Neutrophil (primary cell): ENCODE results near the gene DVL3.

Source experiments
- H3K27ac ChIP-seq: fragments of 200-600 bp; sonication (generic); 2 replicates; pipeline ENCODE4 v1.5.1; 2016; ENCODE audit warnings: mild to moderate bottlenecking, moderate library complexity
- H3K27me3 ChIP-seq: fragments of 200-600 bp; sonication (generic); 2 replicates; pipeline ENCODE4 v1.6.0; 2016; ENCODE audit warnings: mild to moderate bottlenecking
- H3K36me3 ChIP-seq: fragments of 200-600 bp; sonication (generic); 2 replicates; pipeline ENCODE4 v1.5.1; 2017
- H3K4me1 ChIP-seq, 2 experiments: fragments of 200-600 bp in 1 of 2; sonication (generic) in 1 of 2; 1 replicate in 1 of 2; 2 replicates in 1 of 2; pipeline versions ENCODE4 v1.5.1 to v1.6.1; 2013 to 2016; ENCODE audit warnings: low read depth in 1 of 2, low read length in 1 of 2, mild to moderate bottlenecking in 1 of 2, moderate library complexity in 1 of 2; ENCODE audit not compliant: control insufficient read depth in 1 of 2, insufficient read depth in 1 of 2
- H3K4me3 ChIP-seq, 2 experiments: fragments of 200-600 bp in 1 of 2; sonication (generic) in 1 of 2; 1 replicate in 1 of 2; 2 replicates in 1 of 2; pipeline ENCODE4 v1.5.1; 2013 to 2016; ENCODE audit warnings: low read depth in 1 of 2, low read length in 1 of 2, mild to moderate bottlenecking in 1 of 2, moderate library complexity in 1 of 2
- H3K9me3 ChIP-seq: fragments of 200-600 bp; sonication (generic); 2 replicates; pipeline ENCODE4 v1.5.1; 2016
- TF ChIP-seq, protein P1 (sequence below): fragments of 200-600 bp; sonication (generic); IDR thresholded peaks from 2 replicates; pipeline ENCODE4 v1.5.1; 2016; ENCODE audit warnings: antibody characterized with exemption

The DVL3 gene

DNA sequence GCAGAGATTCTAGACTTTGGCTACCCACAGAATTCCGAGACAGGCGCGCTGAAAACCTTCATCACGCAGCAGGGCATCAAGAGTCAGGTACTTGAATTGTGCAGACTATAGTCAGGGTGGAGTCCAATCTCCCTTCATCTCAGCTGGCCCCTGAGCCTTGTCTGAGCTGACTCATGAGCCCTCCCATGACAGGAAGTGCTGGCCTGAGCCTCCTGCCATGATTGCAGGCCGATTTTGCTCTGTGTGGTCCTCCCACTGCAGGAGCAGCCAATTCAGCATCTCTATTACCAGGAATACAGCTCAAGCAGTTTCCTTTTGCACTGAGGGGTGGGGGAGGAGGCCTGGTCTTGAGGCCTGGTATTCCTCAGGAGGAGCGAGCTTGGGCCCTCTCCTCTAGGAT, 25.0 kb downstream of the DVL3 start:
- Histone ChIP-seq H3K4me1 (peaks cover 20 to 22% of the 10 kb centered on the region in 2 experiments), H3K9me3 (no peaks in the 10 kb centered on the region), H3K27me3 (no peaks in the 10 kb centered on the region), H3K36me3 (peaks cover 83% of the 10 kb centered on the region), H3K27ac (no peak overlapping the region), H3K4me3 (no peak overlapping the region)
- TF ChIP-seq, protein P1, sequence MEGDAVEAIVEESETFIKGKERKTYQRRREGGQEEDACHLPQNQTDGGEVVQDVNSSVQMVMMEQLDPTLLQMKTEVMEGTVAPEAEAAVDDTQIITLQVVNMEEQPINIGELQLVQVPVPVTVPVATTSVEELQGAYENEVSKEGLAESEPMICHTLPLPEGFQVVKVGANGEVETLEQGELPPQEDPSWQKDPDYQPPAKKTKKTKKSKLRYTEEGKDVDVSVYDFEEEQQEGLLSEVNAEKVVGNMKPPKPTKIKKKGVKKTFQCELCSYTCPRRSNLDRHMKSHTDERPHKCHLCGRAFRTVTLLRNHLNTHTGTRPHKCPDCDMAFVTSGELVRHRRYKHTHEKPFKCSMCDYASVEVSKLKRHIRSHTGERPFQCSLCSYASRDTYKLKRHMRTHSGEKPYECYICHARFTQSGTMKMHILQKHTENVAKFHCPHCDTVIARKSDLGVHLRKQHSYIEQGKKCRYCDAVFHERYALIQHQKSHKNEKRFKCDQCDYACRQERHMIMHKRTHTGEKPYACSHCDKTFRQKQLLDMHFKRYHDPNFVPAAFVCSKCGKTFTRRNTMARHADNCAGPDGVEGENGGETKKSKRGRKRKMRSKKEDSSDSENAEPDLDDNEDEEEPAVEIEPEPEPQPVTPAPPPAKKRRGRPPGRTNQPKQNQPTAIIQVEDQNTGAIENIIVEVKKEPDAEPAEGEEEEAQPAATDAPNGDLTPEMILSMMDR: no peak

DNA sequence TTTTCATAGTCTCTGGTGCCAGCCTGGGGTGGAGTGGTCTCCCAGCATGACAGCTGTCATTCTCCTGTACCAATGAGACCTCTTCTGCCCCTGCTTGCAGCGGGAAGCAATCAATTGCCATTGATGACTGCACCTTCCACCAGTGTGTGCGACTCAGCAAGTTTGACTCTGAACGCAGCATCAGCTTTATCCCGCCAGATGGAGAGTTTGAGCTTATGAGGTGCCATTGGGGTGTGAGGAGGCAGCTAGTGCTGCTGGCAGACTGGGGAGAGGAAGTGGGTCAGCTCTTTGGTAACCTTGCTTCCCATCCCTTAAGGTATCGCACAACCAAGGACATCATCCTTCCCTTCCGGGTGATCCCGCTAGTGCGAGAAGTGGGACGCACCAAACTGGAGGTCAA, 26.4 kb downstream of the DVL3 start:
- Histone ChIP-seq H3K4me1 (peaks cover 17 to 19% of the 10 kb centered on the region in 2 experiments), H3K4me3 (no peak overlapping the region), H3K9me3 (no peaks in the 10 kb centered on the region), H3K27ac (no peak overlapping the region), H3K27me3 (no peaks in the 10 kb centered on the region), H3K36me3 (peaks cover 80% of the 10 kb centered on the region)
- TF ChIP-seq, protein P1: no peak

DNA sequence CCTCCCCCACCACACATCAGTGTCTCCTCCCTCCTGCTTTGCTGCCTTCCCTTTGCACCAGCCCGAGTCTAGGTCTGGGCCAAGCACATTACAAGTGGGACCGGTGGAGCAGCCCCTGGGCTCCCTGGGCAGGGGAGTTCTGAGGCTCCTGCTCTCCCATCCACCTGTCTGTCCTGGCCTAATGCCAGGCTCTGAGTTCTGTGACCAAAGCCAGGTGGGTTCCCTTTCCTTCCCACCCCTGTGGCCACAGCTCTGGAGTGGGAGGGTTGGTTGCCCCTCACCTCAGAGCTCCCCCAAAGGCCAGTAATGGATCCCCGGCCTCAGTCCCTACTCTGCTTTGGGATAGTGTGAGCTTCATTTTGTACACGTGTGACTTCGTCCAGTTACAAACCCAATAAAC, 28.5 kb downstream of the DVL3 start:
- peaks cover 24% of the 10 kb centered on the region in 2 experiments for H3K4me1 ChIP-seq
- no peak overlapping the region for H3K27ac ChIP-seq
- TF ChIP-seq, protein P1: no peak
- no peaks in the 10 kb centered on the region for H3K9me3 ChIP-seq
- H3K36me3 ChIP-seq: peaks cover 75% of the 10 kb centered on the region
- no peak overlapping the region for H3K4me3 ChIP-seq
- no peaks in the 10 kb centered on the region for H3K27me3 ChIP-seq

DNA sequence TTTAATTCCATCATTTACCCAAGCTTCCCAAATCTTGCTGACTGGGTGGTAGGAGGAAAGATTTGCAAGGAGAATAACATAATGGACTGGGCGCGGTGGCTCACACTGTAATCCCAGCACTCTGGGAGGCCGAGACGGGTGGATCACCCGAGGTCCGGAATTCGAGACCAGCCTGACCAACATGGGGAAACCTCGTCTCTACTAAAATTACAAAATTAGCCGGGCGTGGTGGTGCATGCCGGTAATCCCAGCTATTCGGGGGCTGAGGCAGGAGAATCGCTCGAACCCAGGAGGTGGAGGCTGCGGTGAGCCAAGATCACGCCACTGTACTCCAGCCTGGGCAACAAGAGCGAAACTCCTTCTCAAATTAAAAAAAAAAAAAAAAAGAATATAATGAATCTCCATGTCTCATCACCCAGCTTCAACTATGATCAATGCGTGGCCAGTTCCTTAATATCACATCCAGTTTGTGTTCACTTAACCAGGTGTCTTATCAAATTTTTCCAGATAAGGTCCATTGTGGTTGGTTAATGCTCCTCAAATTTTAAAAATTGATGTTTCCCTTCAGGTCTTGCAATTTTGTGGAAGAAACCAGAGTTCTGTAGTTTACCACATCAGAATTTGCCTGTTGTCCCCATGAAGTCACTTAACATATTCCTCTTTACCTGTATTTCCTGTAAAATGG, 29.5 kb downstream of the DVL3 start:
- Histone ChIP-seq H3K4me1 (peaks cover 24% of the 10 kb centered on the region in 2 experiments), H3K4me3 (no peak overlapping the region), H3K9me3 (no peaks in the 10 kb centered on the region), H3K27ac (no peak overlapping the region), H3K27me3 (no peaks in the 10 kb centered on the region), H3K36me3 (peaks cover 75% of the 10 kb centered on the region)
- TF ChIP-seq, protein P1: no peak

DNA sequence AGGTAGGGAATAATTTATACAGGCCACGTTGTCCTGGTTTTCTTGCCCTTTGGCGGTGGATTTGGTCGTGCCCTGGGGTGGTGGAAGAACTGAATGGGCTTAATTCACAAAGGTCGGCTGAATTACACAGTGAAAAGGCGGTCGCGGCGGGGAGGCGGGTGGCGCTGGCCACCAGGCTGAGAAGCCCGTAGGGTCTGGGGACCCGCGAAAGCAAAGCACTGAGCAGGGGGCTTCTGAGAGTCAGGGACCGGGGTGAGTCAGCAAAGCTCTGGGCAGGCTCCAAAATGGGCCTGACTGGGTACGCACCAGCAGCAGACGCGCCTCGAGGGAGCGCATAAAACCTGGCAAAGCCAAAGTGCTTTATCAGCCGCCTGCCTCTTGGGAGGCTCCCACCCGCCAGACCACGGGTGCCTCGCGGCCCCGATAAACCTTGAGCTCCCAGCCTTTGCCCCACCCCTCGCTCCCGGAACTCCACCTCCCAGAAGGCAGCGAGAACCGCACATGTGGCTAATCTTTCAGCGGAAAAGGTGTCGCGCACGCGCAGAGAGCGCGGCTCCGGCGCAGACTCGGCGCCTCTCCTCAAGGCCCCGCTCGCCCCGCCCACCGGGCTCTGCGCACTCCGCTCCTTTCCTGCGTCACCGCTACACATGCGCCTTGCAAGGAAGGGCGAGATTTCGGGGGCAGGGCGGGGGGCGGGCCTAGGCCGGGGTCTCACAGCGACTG, 30.4 kb downstream of the DVL3 start:
- H3K9me3 ChIP-seq: no peaks in the 10 kb centered on the region
- H3K36me3 ChIP-seq: peaks cover 75% of the 10 kb centered on the region
- TF ChIP-seq, protein P1: peak; percentile 35

More for the DNA sequence above, 30.4 kb downstream of the DVL3 start:
- H3K4me1 ChIP-seq: peaks cover 24% of the 10 kb centered on the region in 2 experiments
- H3K4me3 ChIP-seq: peak overlapping the region; percentile 84 to 94
- no peaks in the 10 kb centered on the region for H3K27me3 ChIP-seq
- peak overlapping the region; percentile 87 for H3K27ac ChIP-seq
